Measurements from ENCODE around the gene DLG2. TPM values are rescaled to one million over a fixed set of nuclear protein-coding genes. Genes with fewer than 3 reads are reported as not detected.

DLG2 gene
- total RNA-seq, 2 experiments from 2014 or later = 1.7 to 2.1 TPM

GRCh38 chr11:83521647-83522596 lies 2105.2 kb downstream of the DLG2 start:
- no peaks in the 10 kb centered on the region for H3K36me3 Mint-ChIP-seq (ENCODE audit: low read depth)
- DNase-seq (no peak), ATAC-seq (no peak)
- no peak overlapping the region for H3K27ac Mint-ChIP-seq
- H3K4me1 Mint-ChIP-seq = no peaks in the 10 kb centered on the region
- peaks cover 3% of the 10 kb centered on the region for H3K9me3 Mint-ChIP-seq (ENCODE audit: low read depth)
- intact Hi-C loops (cut with DNase I, micrococcal nuclease) = no loop called here
- no peak overlapping the region for H3K4me3 Mint-ChIP-seq
- ChIA-PET POLR2A (no interaction called here), CTCF (interaction anchor here (1.5 to 2.0 kb wide), 2 partner anchors 12 to 29 kb away, joined by 3 to 4 read pairs; no protein-coding TSS in a partner anchor)
- H3K27me3 Mint-ChIP-seq = peaks cover 11% of the 10 kb centered on the region

GRCh38 chr11:83520849-83521248 lies 2106.3 kb downstream of the DLG2 start:
- Mint-ChIP-seq H3K27me3 (peaks cover 10% of the 10 kb centered on the region), H3K27ac (no peak overlapping the region), H3K9me3 (ENCODE audit: low read depth) (peaks cover 3% of the 10 kb centered on the region), H3K4me1 (no peaks in the 10 kb centered on the region), H3K36me3 (ENCODE audit: low read depth) (no peaks in the 10 kb centered on the region), H3K4me3 (no peak overlapping the region)
- ATAC-seq (no peak), DNase-seq (no peak)
- intact Hi-C loops (cut with DNase I, micrococcal nuclease) = no loop called here
- ChIA-PET POLR2A (no interaction called here), CTCF (no interaction called here)

GRCh38 chr11:83511646-83512045 lies 2115.5 kb downstream of the DLG2 start:
- POLR2A ChIA-PET = no interaction called here
- H3K9me3 Mint-ChIP-seq (ENCODE audit: low read depth) = no peaks in the 10 kb centered on the region
- H3K4me1 Mint-ChIP-seq = no peaks in the 10 kb centered on the region
- H3K4me3 Mint-ChIP-seq = no peak overlapping the region
- intact Hi-C loops (cut with DNase I, micrococcal nuclease) = no loop called here
- CTCF ChIA-PET = interaction anchor here (0.7 kb wide), 1 partner anchor 9 kb away, joined by 3 read pairs; no protein-coding TSS in a partner anchor
- ATAC-seq (no peak), DNase-seq (no peak)
- no peaks in the 10 kb centered on the region for H3K27me3 Mint-ChIP-seq
- H3K27ac Mint-ChIP-seq = no peak overlapping the region
- no peaks in the 10 kb centered on the region for H3K36me3 Mint-ChIP-seq (ENCODE audit: low read depth)

- Mint-ChIP-seq H3K27ac (no peak overlapping the region), H3K4me3 (no peak overlapping the region), H3K4me1 (no peaks in the 10 kb centered on the region), H3K36me3 (ENCODE audit: low read depth) (no peaks in the 10 kb centered on the region), H3K9me3 (ENCODE audit: low read depth) (no peaks in the 10 kb centered on the region), H3K27me3 (no peaks in the 10 kb centered on the region)
- ATAC-seq = no peak
- DNase-seq = no peak
- CTCF ChIA-PET = no interaction called here
- intact Hi-C loops (cut with DNase I, micrococcal nuclease) = no loop called here
- POLR2A ChIA-PET = no interaction called here
Measured at GRCh38 chr11:83510530-83511460, 2116.3 kb downstream of the DLG2 start.

GRCh38 chr11:83508804-83509203 lies 2118.3 kb downstream of the DLG2 start:
- no peak overlapping the region for H3K27ac Mint-ChIP-seq
- DNase-seq (no peak), ATAC-seq (no peak)
- H3K4me1 Mint-ChIP-seq = no peaks in the 10 kb centered on the region
- H3K4me3 Mint-ChIP-seq = no peak overlapping the region
- ChIA-PET POLR2A (no interaction called here), CTCF (no interaction called here)
- no peaks in the 10 kb centered on the region for H3K36me3 Mint-ChIP-seq (ENCODE audit: low read depth)
- intact Hi-C loops (cut with DNase I, micrococcal nuclease) = no loop called here
- H3K9me3 Mint-ChIP-seq (ENCODE audit: low read depth) = no peaks in the 10 kb centered on the region
- H3K27me3 Mint-ChIP-seq = no peaks in the 10 kb centered on the region

- H3K4me3 Mint-ChIP-seq = no peak overlapping the region
- H3K36me3 Mint-ChIP-seq (ENCODE audit: low read depth) = no peaks in the 10 kb centered on the region
- no peak overlapping the region for H3K27ac Mint-ChIP-seq
- ATAC-seq = no peak
- H3K9me3 Mint-ChIP-seq (ENCODE audit: low read depth) = no peaks in the 10 kb centered on the region
- ChIA-PET POLR2A (no interaction called here), CTCF (no interaction called here)
- intact Hi-C loops (cut with DNase I, micrococcal nuclease) = no loop called here
- DNase-seq = no peak
- H3K27me3 Mint-ChIP-seq = peaks cover under 1% of the 10 kb centered on the region
- H3K4me1 Mint-ChIP-seq = no peaks in the 10 kb centered on the region
Measured at GRCh38 chr11:83502041-83502440, 2125.1 kb downstream of the DLG2 start.

- H3K27ac Mint-ChIP-seq = no peak overlapping the region
- intact Hi-C loops (cut with DNase I, micrococcal nuclease) = no loop called here
- H3K4me1 Mint-ChIP-seq = no peaks in the 10 kb centered on the region
- ChIA-PET CTCF (no interaction called here), POLR2A (interaction anchor here (0.7 to 0.8 kb wide), 2 partner anchors 11 to 15 kb away, joined by 4 to 5 read pairs; no protein-coding TSS in a partner anchor)
- H3K9me3 Mint-ChIP-seq (ENCODE audit: low read depth) = no peaks in the 10 kb centered on the region
- no peaks in the 10 kb centered on the region for H3K36me3 Mint-ChIP-seq (ENCODE audit: low read depth)
- H3K4me3 Mint-ChIP-seq = no peak overlapping the region
- no peak for ATAC-seq
- no peak for DNase-seq
- H3K27me3 Mint-ChIP-seq = peaks cover 5% of the 10 kb centered on the region
Measured at GRCh38 chr11:83493917-83494316, 2133.2 kb downstream of the DLG2 start.

- Mint-ChIP-seq H3K27ac (no peak overlapping the region), H3K9me3 (ENCODE audit: low read depth) (no peaks in the 10 kb centered on the region), H3K27me3 (peaks cover 5% of the 10 kb centered on the region), H3K4me3 (no peak overlapping the region), H3K36me3 (ENCODE audit: low read depth) (no peaks in the 10 kb centered on the region), H3K4me1 (no peaks in the 10 kb centered on the region)
- intact Hi-C loops (cut with DNase I, micrococcal nuclease) = no loop called here
- ChIA-PET CTCF (no interaction called here), POLR2A (no interaction called here)
- DNase-seq (no peak), ATAC-seq (no peak)
Measured at GRCh38 chr11:83493034-83493433, 2134.1 kb downstream of the DLG2 start.

- DNase-seq (no peak), ATAC-seq (no peak)
- POLR2A ChIA-PET = no interaction called here
- no peaks in the 10 kb centered on the region for H3K4me1 Mint-ChIP-seq
- H3K27me3 Mint-ChIP-seq = peaks cover 7% of the 10 kb centered on the region
- no peak overlapping the region for H3K27ac Mint-ChIP-seq
- H3K4me3 Mint-ChIP-seq = no peak overlapping the region
- no peaks in the 10 kb centered on the region for H3K9me3 Mint-ChIP-seq (ENCODE audit: low read depth)
- CTCF ChIA-PET = no interaction called here
- no peaks in the 10 kb centered on the region for H3K36me3 Mint-ChIP-seq (ENCODE audit: low read depth)
- intact Hi-C loops (cut with DNase I, micrococcal nuclease) = no loop called here
Measured at GRCh38 chr11:83483808-83484207, 2143.3 kb downstream of the DLG2 start.

- DNase-seq = no peak
- H3K9me3 Mint-ChIP-seq (ENCODE audit: low read depth) = no peaks in the 10 kb centered on the region
- CTCF ChIA-PET = no interaction called here
- H3K36me3 Mint-ChIP-seq (ENCODE audit: low read depth) = no peaks in the 10 kb centered on the region
- H3K4me3 Mint-ChIP-seq = no peak overlapping the region
- H3K27me3 Mint-ChIP-seq = peaks cover 12% of the 10 kb centered on the region
- ATAC-seq = no peak
- H3K27ac Mint-ChIP-seq = no peak overlapping the region
- no peaks in the 10 kb centered on the region for H3K4me1 Mint-ChIP-seq
- POLR2A ChIA-PET = no interaction called here
- intact Hi-C loops (cut with DNase I, micrococcal nuclease) = no loop called here
Measured at GRCh38 chr11:83480811-83481210, 2146.3 kb downstream of the DLG2 start.

GRCh38 chr11:83480251-83480650 lies 2146.9 kb downstream of the DLG2 start:
- Mint-ChIP-seq H3K4me3 (no peak overlapping the region), H3K27me3 (peaks cover 12% of the 10 kb centered on the region), H3K9me3 (ENCODE audit: low read depth) (no peaks in the 10 kb centered on the region), H3K27ac (no peak overlapping the region), H3K4me1 (no peaks in the 10 kb centered on the region), H3K36me3 (ENCODE audit: low read depth) (no peaks in the 10 kb centered on the region)
- DNase-seq (no peak), ATAC-seq (no peak)
- CTCF ChIA-PET = no interaction called here
- intact Hi-C loops (cut with DNase I, micrococcal nuclease) = no loop called here
- POLR2A ChIA-PET = no interaction called here
